ENCODE data around the gene KREMEN1.

KREMEN1 gene

DNA sequence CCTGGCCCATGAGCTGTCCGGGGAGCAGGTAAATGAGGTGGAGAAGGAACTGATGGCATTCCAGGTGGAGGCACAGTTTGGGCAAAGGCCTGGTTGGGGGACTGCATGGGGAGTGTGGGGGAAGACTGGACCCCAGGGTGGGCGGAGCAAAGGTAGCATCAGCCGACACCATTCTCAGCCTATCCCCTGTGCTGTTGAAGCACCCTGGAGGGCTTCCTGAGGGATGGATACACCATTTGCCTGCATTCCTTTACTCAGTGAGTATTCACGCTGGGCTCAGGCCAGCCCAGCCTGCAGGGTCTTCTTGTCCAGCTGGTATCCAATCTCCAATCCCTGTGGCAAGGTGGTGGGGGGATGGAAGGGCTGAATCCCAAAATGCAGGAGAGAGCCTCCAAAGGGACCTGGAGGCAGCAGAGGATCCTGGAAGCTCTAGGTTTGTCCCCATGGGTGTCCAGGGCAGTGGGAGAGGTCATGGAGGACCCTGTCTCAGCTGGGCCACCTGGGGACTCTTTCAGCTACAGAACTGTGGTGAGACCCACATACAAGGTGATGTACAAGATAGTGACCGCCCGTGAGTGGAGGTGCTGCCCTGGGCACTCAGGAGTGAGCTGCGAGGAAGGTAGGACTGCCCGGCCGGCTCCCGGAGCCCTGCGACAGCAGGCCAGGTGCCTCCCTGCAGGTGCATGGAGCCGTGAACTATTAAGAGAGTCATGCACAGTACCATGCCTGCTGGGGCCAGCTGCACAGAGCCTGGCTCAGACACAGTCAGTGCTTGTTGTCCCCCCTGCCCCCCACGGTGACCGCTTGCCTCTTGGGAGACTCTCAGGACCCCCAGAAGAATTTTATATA, 142.4 kb downstream of the KREMEN1 start:
- no peaks in the 10 kb centered on the region for H3K9me3 ChIP-seq (ENCODE audit: low read length)
- H3K36me3 ChIP-seq (ENCODE audit: insufficient read depth, low read length), result no peaks in the 10 kb centered on the region
- H3K27me3 ChIP-seq (ENCODE audit: insufficient read depth, low read length), result no peaks in the 10 kb centered on the region
- no peaks in the 10 kb centered on the region for H3K4me1 ChIP-seq (ENCODE audit: insufficient read depth, low read length)
- no peak overlapping the region for H2AFZ ChIP-seq (ENCODE audit: low read depth, low read length)
- no peak overlapping the region for H3K4me3 ChIP-seq (ENCODE audit: low read length)

DNA sequence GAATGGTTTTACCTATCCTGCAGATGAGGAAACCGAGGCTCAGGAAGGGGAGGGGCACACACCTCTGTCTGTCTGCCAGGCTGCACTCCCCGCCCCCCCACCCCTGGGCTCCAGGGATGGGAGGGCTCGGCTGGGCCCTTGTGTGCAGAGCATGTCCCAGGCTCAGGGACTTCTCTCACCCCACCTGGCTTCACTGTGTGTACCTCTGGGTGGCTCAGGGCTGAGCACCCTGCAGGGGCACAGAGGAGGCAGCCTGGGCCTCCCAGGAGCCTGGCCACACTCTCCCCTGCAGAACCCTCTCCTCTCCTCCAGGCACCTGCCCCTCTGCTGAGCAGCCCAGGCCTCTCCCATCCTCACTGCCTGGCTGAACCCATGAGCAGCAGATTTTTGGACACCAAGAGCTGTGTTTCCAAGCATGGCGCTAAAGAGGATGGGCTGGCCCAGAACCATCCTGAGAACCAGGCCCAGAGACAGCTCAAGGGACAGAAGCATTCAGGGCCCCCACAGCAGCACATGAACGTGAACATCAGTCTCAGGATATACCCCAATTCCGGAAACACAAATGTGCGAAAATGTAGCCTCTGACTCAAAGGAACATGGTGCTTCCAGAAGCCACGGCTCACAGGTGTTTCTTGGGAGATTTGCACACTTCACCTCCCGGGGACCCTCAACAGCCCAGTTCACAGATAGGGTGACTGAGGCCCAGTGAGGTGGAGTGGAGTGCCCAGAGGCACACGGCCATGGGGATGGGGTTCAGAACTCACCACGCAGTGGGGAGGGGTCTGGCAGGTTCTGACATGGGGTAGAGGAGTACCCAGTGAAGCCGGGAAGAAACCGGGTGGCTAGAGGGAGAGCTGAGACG, 143.4 kb downstream of the KREMEN1 start:
- H3K36me3 ChIP-seq (ENCODE audit: insufficient read depth, low read length), result no peaks in the 10 kb centered on the region
- H3K9me3 ChIP-seq (ENCODE audit: low read length), result no peaks in the 10 kb centered on the region
- no peak overlapping the region for H2AFZ ChIP-seq (ENCODE audit: low read depth, low read length)
- no peak overlapping the region for H3K4me3 ChIP-seq (ENCODE audit: low read length)
- no peaks in the 10 kb centered on the region for H3K4me1 ChIP-seq (ENCODE audit: insufficient read depth, low read length)
- no peaks in the 10 kb centered on the region for H3K27me3 ChIP-seq (ENCODE audit: insufficient read depth, low read length)

DNA sequence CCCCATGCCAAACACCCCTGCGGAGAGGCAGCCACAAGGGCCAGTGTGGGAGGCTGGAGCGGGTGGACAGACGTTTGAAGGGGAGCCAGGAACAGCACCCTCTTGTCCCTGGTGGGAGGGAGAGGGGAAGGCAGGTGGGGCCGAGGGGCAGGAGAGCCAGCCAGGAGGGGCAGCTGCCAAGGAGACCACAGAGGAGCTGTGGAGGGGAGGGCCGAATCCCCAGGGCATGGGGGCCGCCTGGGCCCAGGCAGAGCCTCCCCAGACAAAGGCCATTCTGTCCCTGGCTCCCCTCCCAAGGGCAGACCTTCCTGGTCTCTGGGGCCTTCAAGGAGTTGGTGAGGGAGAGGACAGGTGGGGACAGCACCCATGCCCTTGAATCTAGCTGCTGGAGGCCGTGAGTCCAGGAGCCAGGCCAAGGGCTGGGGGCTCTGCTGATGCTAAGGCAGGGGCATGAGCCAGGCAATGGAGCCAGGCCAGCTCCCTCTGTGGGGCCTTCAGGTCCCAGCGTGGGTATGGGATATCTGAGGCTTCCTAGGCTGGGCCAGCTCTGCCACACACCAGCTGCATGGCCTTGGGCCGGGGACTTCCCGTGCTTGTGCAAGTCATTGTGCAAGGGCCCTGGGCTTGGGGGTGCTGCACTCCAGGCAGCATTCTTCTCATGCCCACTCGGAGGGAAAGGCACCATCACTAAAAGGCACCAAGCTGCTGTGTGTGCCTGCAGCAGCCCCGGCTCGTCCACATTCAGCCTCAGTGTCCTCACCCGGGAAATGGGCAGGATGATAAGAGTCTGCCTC, 144.2 kb downstream of the KREMEN1 start:
- no peaks in the 10 kb centered on the region for H3K4me1 ChIP-seq (ENCODE audit: insufficient read depth, low read length)
- no peaks in the 10 kb centered on the region for H3K27me3 ChIP-seq (ENCODE audit: insufficient read depth, low read length)
- no peaks in the 10 kb centered on the region for H3K9me3 ChIP-seq (ENCODE audit: low read length)
- H2AFZ ChIP-seq (ENCODE audit: low read depth, low read length), result no peak overlapping the region
- no peak overlapping the region for H3K4me3 ChIP-seq (ENCODE audit: low read length)
- H3K36me3 ChIP-seq (ENCODE audit: insufficient read depth, low read length), result no peaks in the 10 kb centered on the region
